GM21381 (cell line): ENCODE results near the gene AR.

Source experiments
- ATAC-seq: cut with Tn5 transposase; IDR thresholded peaks from one replicate; pipeline ENCODE4 v1.9.1; 2021; ENCODE audit warnings: mild to moderate bottlenecking, moderate library complexity; ENCODE audit not compliant: unreplicated experiment

The AR gene

GRCh38 chrX:67723580-67724351, 179.9 kb downstream of the AR start:
- no peak for ATAC-seq

- ATAC-seq, result no peak
Measured at GRCh38 chrX:67724359-67725110, 180.7 kb downstream of the AR start.

GRCh38 chrX:67725471-67725870, 181.7 kb downstream of the AR start:
- ATAC-seq, result no peak

- no peak for ATAC-seq
Measured at GRCh38 chrX:67726018-67726417, 182.2 kb downstream of the AR start.

GRCh38 chrX:67727576-67727975, 183.8 kb downstream of the AR start:
- ATAC-seq, result no peak

GRCh38 chrX:67730296-67730695, 186.5 kb downstream of the AR start:
- no peak for ATAC-seq

GRCh38 chrX:67731061-67731460, 187.2 kb downstream of the AR start:
- no peak for ATAC-seq

GRCh38 chrX:67732864-67733263, 189.0 kb downstream of the AR start:
- ATAC-seq, result no peak

- no peak for ATAC-seq
Measured at GRCh38 chrX:67734111-67734753, 190.4 kb downstream of the AR start.

GRCh38 chrX:67749536-67749935, 205.7 kb downstream of the AR start:
- ATAC-seq, result no peak

GRCh38 chrX:67750694-67751093, 206.9 kb downstream of the AR start:
- ATAC-seq, result no peak

GRCh38 chrX:67759018-67759417, 215.2 kb downstream of the AR start:
- ATAC-seq, result no peak

- no peak for ATAC-seq
Measured at GRCh38 chrX:67777148-67777547, 233.3 kb downstream of the AR start.

GRCh38 chrX:67779099-67779498, 235.3 kb downstream of the AR start:
- ATAC-seq, result no peak
